ENCODE data around the gene ANO7. TPM values are rescaled to one million over a fixed set of nuclear protein-coding genes. Genes with fewer than 3 reads are reported as not detected.
A peak's percentile ranks its signal among the peaks of the same experiment; 100 is the strongest.

ANO7 gene
- total and polyA plus RNA-seq, 2 of the 13 experiments (the other 11 are each of a cell fraction or from before 2014, with no cell fraction given), result 4.1 to 4.9 TPM

GRCh38 chr2:241217320-241218031, 29.0 kb downstream of the ANO7 start (continued):
- TF ChIP-seq ZNF33B (CRISPR knock-in tag; IDR thresholded peaks at IDR 0.05), result peak; percentile 87; the same call in 1 of the 2 replicates
- peak; percentile 84 for TF ChIP-seq YEATS4 (CRISPR knock-in tag; IDR thresholded peaks at IDR 0.05; ENCODE audit: borderline replicate concordance)
- TF ChIP-seq ZNF446 (CRISPR knock-in tag; IDR thresholded peaks at IDR 0.05), result no peak
- TF ChIP-seq ISL2 (CRISPR knock-in tag; IDR thresholded peaks at IDR 0.05), result peak; percentile 82; the same call in 1 of the 2 replicates
- TF ChIP-seq ZNF746 (CRISPR knock-in tag; IDR thresholded peaks at IDR 0.05), result peak; percentile 45; the same call in 1 of the 2 replicates
- TF ChIP-seq ZC3H4 (CRISPR knock-in tag; IDR thresholded peaks at IDR 0.05; ENCODE audit: borderline replicate concordance), result no peak
- no peak for TF ChIP-seq ZNF282 (IDR thresholded peaks at IDR 0.05; ENCODE audit: partially characterized antibody)
- no peak for TF ChIP-seq CREB3 (CRISPR knock-in tag; IDR thresholded peaks at IDR 0.05)
- TF ChIP-seq ZSCAN22 (CRISPR knock-in tag; IDR thresholded peaks at IDR 0.05), result no peak
- TF ChIP-seq TCF7L2 (IDR thresholded peaks at IDR 0.05; ENCODE audit: low read depth, low read length), result no peak
- TF ChIP-seq POLR2AphosphoS2 (IDR thresholded peaks at IDR 0.05; ENCODE audit: low read depth, low read length), result no peak
- TF ChIP-seq SAFB2 (CRISPR knock-in tag; IDR thresholded peaks at IDR 0.05; ENCODE audit: borderline replicate concordance, low read depth), result peak; percentile 95; the same call in 1 of the 2 replicates
- no peak for TF ChIP-seq ATRX (CRISPR knock-in tag; IDR thresholded peaks at IDR 0.05; ENCODE audit: borderline replicate concordance)
- no peak for TF ChIP-seq HNRNPUL1 (IDR thresholded peaks at IDR 0.05; ENCODE audit: low read depth, low read length)
- TF ChIP-seq ZFP1 (CRISPR knock-in tag; IDR thresholded peaks at IDR 0.05), result no peak
- TF ChIP-seq RAD21 (CRISPR knock-in tag; IDR thresholded peaks at IDR 0.05), result peak; percentile 69
- 0 out of 2 replicates have a peak, but pooled peaks have one; percentile 5 for TF ChIP-seq TARDBP (CRISPR knock-in tag; IDR thresholded peaks at IDR 0.05)
- peak; percentile 89 for TF ChIP-seq ZSCAN20 (CRISPR knock-in tag; IDR thresholded peaks at IDR 0.05; ENCODE audit: borderline replicate concordance)
- no peak; the same call in 1 of the 2 replicates for TF ChIP-seq ATF6 (CRISPR knock-in tag; conservative IDR thresholded peaks at IDR 0.05)
- TF ChIP-seq ZNF143 (CRISPR knock-in tag; IDR thresholded peaks at IDR 0.05), result peak; percentile 15; the same call in 1 of the 2 replicates
- TF ChIP-seq SNAPC2 (CRISPR knock-in tag; IDR thresholded peaks at IDR 0.05), result peak; percentile 69; the same call in 1 of the 2 replicates
- no peak for TF ChIP-seq ZNF10 (CRISPR knock-in tag; IDR thresholded peaks at IDR 0.05; ENCODE audit: borderline replicate concordance, low read depth)
- no peak; the same call in 1 of the 2 replicates for TF ChIP-seq NCOR1 (IDR thresholded peaks at IDR 0.05; ENCODE audit: borderline replicate concordance, low read length)
- no peak for TF ChIP-seq MAFF (IDR thresholded peaks at IDR 0.05; ENCODE audit: low read depth, low read length)
- peak; percentile 9; the same call in 1 of the 2 replicates for TF ChIP-seq ZNF362 (CRISPR knock-in tag; IDR thresholded peaks at IDR 0.05; ENCODE audit: borderline replicate concordance)
- TF ChIP-seq MAFG (CRISPR knock-in tag; IDR thresholded peaks at IDR 0.05), result no peak
- TF ChIP-seq ISX (CRISPR knock-in tag; conservative IDR thresholded peaks at IDR 0.05), result no peak
- TF ChIP-seq ZNF432 (CRISPR knock-in tag; IDR thresholded peaks at IDR 0.05; ENCODE audit: borderline replicate concordance), result no peak
- TF ChIP-seq RFXANK (CRISPR knock-in tag; IDR thresholded peaks at IDR 0.05), result peak; percentile 52; the same call in 1 of the 2 replicates
